ENCODE measurements around the gene ZSCAN5A.
A peak's percentile ranks its signal among the peaks of the same experiment; 100 is the strongest.

ZSCAN5A gene

GRCh38 chr19:56332695-56333094 lies 18.1 kb upstream of the ZSCAN5A start:
- no peak overlapping the region for H3K4me3 Mint-ChIP-seq
- H3K27ac Mint-ChIP-seq: no peak overlapping the region
- no peaks in the 10 kb centered on the region for H3K4me1 Mint-ChIP-seq (ENCODE audit: low read depth)
- H3K27me3 Mint-ChIP-seq: no peaks in the 10 kb centered on the region
- intact Hi-C loops (cut with micrococcal nuclease): loop anchor here (1.0 kb wide), 3 partner anchors 17 to 79 kb away; no protein-coding TSS in a partner anchor
- H3K36me3 Mint-ChIP-seq (ENCODE audit: low read depth): no peaks in the 10 kb centered on the region
- H3K9me3 Mint-ChIP-seq: no peaks in the 10 kb centered on the region

- H3K4me3 Mint-ChIP-seq: no peak overlapping the region
- H3K36me3 Mint-ChIP-seq (ENCODE audit: low read depth): no peaks in the 10 kb centered on the region
- H3K27me3 Mint-ChIP-seq: no peaks in the 10 kb centered on the region
- H3K9me3 Mint-ChIP-seq: no peaks in the 10 kb centered on the region
- H3K4me1 Mint-ChIP-seq (ENCODE audit: low read depth): peaks cover 53% of the 10 kb centered on the region
- H3K27ac Mint-ChIP-seq: peak overlapping the region; percentile 80
- intact Hi-C loops (cut with micrococcal nuclease): no loop called here
Measured at GRCh38 chr19:56324436-56324835, 9.8 kb upstream of the ZSCAN5A start.

- Mint-ChIP-seq H3K36me3 (ENCODE audit: low read depth) (no peaks in the 10 kb centered on the region), H3K27ac (peak overlapping the region; percentile 90), H3K4me3 (no peak overlapping the region), H3K27me3 (no peaks in the 10 kb centered on the region), H3K9me3 (no peaks in the 10 kb centered on the region), H3K4me1 (ENCODE audit: low read depth) (peaks cover 75% of the 10 kb centered on the region)
- intact Hi-C loops (cut with micrococcal nuclease): loop anchor here (1.0 kb wide), 1 partner anchor 8 kb away; the partner anchor contains the start of gene ZSCAN5A
Measured at GRCh38 chr19:56321989-56322440, 7.4 kb upstream of the ZSCAN5A start.

GRCh38 chr19:56321254-56321988 lies 6.8 kb upstream of the ZSCAN5A start:
- peak overlapping the region; percentile 90 for H3K27ac Mint-ChIP-seq

GRCh38 chr19:56319991-56320390 lies 5.4 kb upstream of the ZSCAN5A start:
- H3K36me3 Mint-ChIP-seq (ENCODE audit: low read depth): peaks cover 5% of the 10 kb centered on the region
- H3K27me3 Mint-ChIP-seq: no peaks in the 10 kb centered on the region
- no peaks in the 10 kb centered on the region for H3K9me3 Mint-ChIP-seq
- H3K4me3 Mint-ChIP-seq: peak overlapping the region; percentile 20
- H3K27ac Mint-ChIP-seq: peak overlapping the region; percentile 90
- intact Hi-C loops (cut with micrococcal nuclease): no loop called here
- H3K4me1 Mint-ChIP-seq (ENCODE audit: low read depth): peaks cover 81% of the 10 kb centered on the region

More at GRCh38 chr19:56321254-56321988, 6.8 kb upstream of the ZSCAN5A start:
- Mint-ChIP-seq H3K4me1 (ENCODE audit: low read depth) (peaks cover 80% of the 10 kb centered on the region), H3K27me3 (no peaks in the 10 kb centered on the region), H3K9me3 (no peaks in the 10 kb centered on the region), H3K36me3 (ENCODE audit: low read depth) (no peaks in the 10 kb centered on the region), H3K4me3 (no peak overlapping the region)
- intact Hi-C loops (cut with micrococcal nuclease): no loop called here

GRCh38 chr19:56317749-56318148 lies 3.1 kb upstream of the ZSCAN5A start:
- Mint-ChIP-seq H3K27ac (peak overlapping the region; percentile 90), H3K27me3 (no peaks in the 10 kb centered on the region), H3K4me1 (ENCODE audit: low read depth) (peaks cover 80% of the 10 kb centered on the region), H3K9me3 (no peaks in the 10 kb centered on the region), H3K4me3 (no peak overlapping the region), H3K36me3 (ENCODE audit: low read depth) (peaks cover 24% of the 10 kb centered on the region)
- intact Hi-C loops (cut with micrococcal nuclease): no loop called here

- Mint-ChIP-seq H3K9me3 (no peaks in the 10 kb centered on the region), H3K36me3 (ENCODE audit: low read depth) (peaks cover 32% of the 10 kb centered on the region), H3K4me3 (no peak overlapping the region), H3K27ac (peak overlapping the region; percentile 90), H3K27me3 (no peaks in the 10 kb centered on the region), H3K4me1 (ENCODE audit: low read depth) (peaks cover 78% of the 10 kb centered on the region)
- intact Hi-C loops (cut with micrococcal nuclease): no loop called here
Measured at GRCh38 chr19:56316728-56317127, 2.1 kb upstream of the ZSCAN5A start.

GRCh38 chr19:56315077-56315828 lies 614 bp upstream of the ZSCAN5A start:
- peak overlapping the region; percentile 99 for H3K27ac Mint-ChIP-seq
- peaks cover 63% of the 10 kb centered on the region for H3K4me1 Mint-ChIP-seq (ENCODE audit: low read depth)
- H3K4me3 Mint-ChIP-seq: peak overlapping the region; percentile 89
- intact Hi-C loops (cut with micrococcal nuclease): loop anchor here (1.0 kb wide), 2 partner anchors 18 to 194 kb away; partner anchors contain the start of gene ZNF787
- H3K9me3 Mint-ChIP-seq: no peaks in the 10 kb centered on the region
- H3K27me3 Mint-ChIP-seq: no peaks in the 10 kb centered on the region
- peaks cover 35% of the 10 kb centered on the region for H3K36me3 Mint-ChIP-seq (ENCODE audit: low read depth)

GRCh38 chr19:56314018-56314380 lies 640 bp downstream of the ZSCAN5A start:
- peak overlapping the region; percentile 99 for H3K27ac Mint-ChIP-seq
- H3K4me1 Mint-ChIP-seq (ENCODE audit: low read depth): peaks cover 62% of the 10 kb centered on the region
- intact Hi-C loops (cut with micrococcal nuclease): loop anchor here (1.0 kb wide), 1 partner anchor 8 kb away; no protein-coding TSS in a partner anchor
- no peaks in the 10 kb centered on the region for H3K9me3 Mint-ChIP-seq
- H3K4me3 Mint-ChIP-seq: peak overlapping the region; percentile 89
- no peaks in the 10 kb centered on the region for H3K27me3 Mint-ChIP-seq
- peaks cover 48% of the 10 kb centered on the region for H3K36me3 Mint-ChIP-seq (ENCODE audit: low read depth)

- intact Hi-C loops (cut with micrococcal nuclease): no loop called here
- Mint-ChIP-seq H3K27me3 (no peaks in the 10 kb centered on the region), H3K36me3 (ENCODE audit: low read depth) (peaks cover 57% of the 10 kb centered on the region), H3K9me3 (no peaks in the 10 kb centered on the region), H3K4me1 (ENCODE audit: low read depth) (peaks cover 52% of the 10 kb centered on the region), H3K27ac (peak overlapping the region; percentile 99), H3K4me3 (no peak overlapping the region)
Measured at GRCh38 chr19:56312787-56313657, 1.6 kb downstream of the ZSCAN5A start.

GRCh38 chr19:56312342-56312741 lies 2.3 kb downstream of the ZSCAN5A start:
- peaks cover 64% of the 10 kb centered on the region for H3K36me3 Mint-ChIP-seq (ENCODE audit: low read depth)
- H3K4me1 Mint-ChIP-seq (ENCODE audit: low read depth): peaks cover 45% of the 10 kb centered on the region
- no peaks in the 10 kb centered on the region for H3K9me3 Mint-ChIP-seq
- H3K4me3 Mint-ChIP-seq: no peak overlapping the region
- intact Hi-C loops (cut with micrococcal nuclease): no loop called here
- H3K27me3 Mint-ChIP-seq: no peaks in the 10 kb centered on the region
- peak overlapping the region; percentile 99 for H3K27ac Mint-ChIP-seq

- Mint-ChIP-seq H3K4me1 (ENCODE audit: low read depth) (peaks cover 29% of the 10 kb centered on the region), H3K36me3 (ENCODE audit: low read depth) (peaks cover 77% of the 10 kb centered on the region), H3K27ac (no peak overlapping the region), H3K9me3 (no peaks in the 10 kb centered on the region), H3K27me3 (no peaks in the 10 kb centered on the region), H3K4me3 (no peak overlapping the region)
- intact Hi-C loops (cut with micrococcal nuclease): no loop called here
Measured at GRCh38 chr19:56310462-56310861, 4.2 kb downstream of the ZSCAN5A start.

- no peaks in the 10 kb centered on the region for H3K27me3 Mint-ChIP-seq
- intact Hi-C loops (cut with micrococcal nuclease): loop anchor here (1.0 to 10.0 kb wide), 2 partner anchors 24 to 55 kb away; no protein-coding TSS in a partner anchor
- no peak overlapping the region for H3K4me3 Mint-ChIP-seq
- peaks cover 33% of the 10 kb centered on the region for H3K4me1 Mint-ChIP-seq (ENCODE audit: low read depth)
- H3K27ac Mint-ChIP-seq: peak overlapping the region; percentile 29
- peaks cover 77% of the 10 kb centered on the region for H3K36me3 Mint-ChIP-seq (ENCODE audit: low read depth)
- no peaks in the 10 kb centered on the region for H3K9me3 Mint-ChIP-seq
Measured at GRCh38 chr19:56309511-56310185, 5.0 kb downstream of the ZSCAN5A start.
